SHP77 treated with DMSO at 0.1 percent for 48 hours (cell line): ENCODE results near the gene BOLL.
"Not testable (repeated sequence)": the region's sequence is repeated elsewhere in the genome, so short reads cannot be mapped to it uniquely, and the experiment has no call there.

Experiments
- DNase-seq: peaks from one replicate; lab custom pipeline; 2025; lab: John Stamatoyannopoulos, UW

BOLL gene

GRCh38 chr2:197705912-197706838 is 78.9 kb downstream of the BOLL start:
- DNase-seq, result no peak

- DNase-seq, result peak; percentile 82
These were observed 79.8 kb downstream of the BOLL start, which contains the start of gene MARS2 for GRCh38 chr2:197705121-197705911. TSS of gene MARS2 (plus strand) at chr2:197705369. CDS start at chr2:197705406, 37 bp downstream.

- peak; percentile 82 for DNase-seq
These were observed 80.5 kb downstream of the BOLL start for GRCh38 chr2:197704434-197705120.

GRCh38 chr2:197700960-197701359 is 84.2 kb downstream of the BOLL start:
- no peak for DNase-seq

- not testable (repeated sequence) for DNase-seq
These were observed 85.4 kb downstream of the BOLL start for GRCh38 chr2:197699724-197700123.

GRCh38 chr2:197696571-197696970 is 88.5 kb downstream of the BOLL start:
- DNase-seq, result not testable (repeated sequence)

GRCh38 chr2:197695971-197696370 is 89.1 kb downstream of the BOLL start:
- DNase-seq, result not testable (repeated sequence)

GRCh38 chr2:197695206-197695605 is 89.9 kb downstream of the BOLL start:
- DNase-seq, result not testable (repeated sequence)

- DNase-seq, result no peak
These were observed 107.6 kb downstream of the BOLL start for GRCh38 chr2:197677483-197677882.

- DNase-seq, result no peak
These were observed 108.1 kb downstream of the BOLL start for GRCh38 chr2:197677056-197677455.
